CD4-positive, alpha-beta T cell treated with Interleukin-15 for 1 hour (primary cell): Measurements from ENCODE around the gene FAM241A.

ENCODE experiments used
- DNase-seq: peaks from one replicate; pipeline ENCODE4 v3.0.0-alpha.2; 2020

The FAM241A gene

GRCh38 chr4:112222219-112222955 lies 77.1 kb downstream of the FAM241A start:
- no peak for DNase-seq

- DNase-seq: no peak
Observed at GRCh38 chr4:112225157-112225556, 79.9 kb downstream of the FAM241A start.

- peak; percentile 95 for DNase-seq
Observed at GRCh38 chr4:112230879-112231778, 85.9 kb downstream of the FAM241A start.

- DNase-seq: peak; percentile 86
Observed at GRCh38 chr4:112231779-112232713, 86.8 kb downstream of the FAM241A start, which contains the start of gene AP1AR. Gene AP1AR (plus strand): TSS chr4:112231787. CDS start chr4:112232092, 305 bp downstream.

- peak; percentile 55 for DNase-seq
Observed at GRCh38 chr4:112234952-112235609, 89.8 kb downstream of the FAM241A start.

- DNase-seq: no peak
Observed at GRCh38 chr4:112236040-112236439, 90.8 kb downstream of the FAM241A start.

- no peak for DNase-seq
Observed at GRCh38 chr4:112238833-112239232, 93.6 kb downstream of the FAM241A start.
